Measurements from ENCODE around the gene VAMP5.

VAMP5 gene

GRCh38 chr2:85642725-85643124 lies 58.5 kb downstream of the VAMP5 start:
- Histone ChIP-seq H3K27ac (no peak overlapping the region), H3K4me2 (no peak overlapping the region), H4K20me1 (peaks cover 5 to 72% (median 46%) of the 10 kb centered on the region in 11 experiments; a peak in 19 of 22 replicates), H3K9ac (no peak overlapping the region), H3K9me3 (replicated peaks in 1 of 11) (no peaks in the 10 kb centered on the region), H3K27me3 (no peaks in the 10 kb centered on the region), H3K4me3 (no peak overlapping the region), H3K4me1 (peaks cover 2 to 12% (median 9%) of the 10 kb centered on the region in 10 experiments), H3K36me3 (peaks cover 100% of the 10 kb centered on the region in 11 experiments)
- TF ChIP-seq Cebpa-rat (IDR thresholded peaks at IDR 0.05): no peak
